Measurements from ENCODE around the gene NEDD4L.

NEDD4L gene

GRCh38 chr18:58118536-58118935 is 74.5 kb downstream of the NEDD4L start:
- no peak for DNase-seq (ENCODE audit: low read depth in 2 of 2)

DNA sequence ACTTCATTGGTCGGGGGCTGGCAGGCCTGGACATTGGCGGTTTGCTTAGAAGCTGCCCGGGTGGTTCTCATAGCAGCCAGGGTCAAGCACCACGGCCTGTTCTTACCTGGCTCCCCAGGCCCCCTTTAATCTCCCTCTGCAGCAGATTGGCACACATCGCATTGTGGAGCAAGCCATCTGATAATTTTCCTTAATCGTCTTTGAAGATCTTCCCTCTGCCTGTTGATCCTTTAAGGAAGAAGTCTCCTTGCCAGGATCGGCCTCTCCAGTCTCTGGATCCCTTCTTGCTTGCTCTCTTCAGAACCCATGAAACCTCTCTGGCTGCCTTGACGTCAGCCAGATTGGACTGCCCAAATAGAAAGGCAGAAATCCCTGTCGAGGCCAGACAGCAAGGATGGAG is 75.8 kb downstream of the NEDD4L start:
- no peak for DNase-seq (ENCODE audit: low read depth in 2 of 2)

DNA sequence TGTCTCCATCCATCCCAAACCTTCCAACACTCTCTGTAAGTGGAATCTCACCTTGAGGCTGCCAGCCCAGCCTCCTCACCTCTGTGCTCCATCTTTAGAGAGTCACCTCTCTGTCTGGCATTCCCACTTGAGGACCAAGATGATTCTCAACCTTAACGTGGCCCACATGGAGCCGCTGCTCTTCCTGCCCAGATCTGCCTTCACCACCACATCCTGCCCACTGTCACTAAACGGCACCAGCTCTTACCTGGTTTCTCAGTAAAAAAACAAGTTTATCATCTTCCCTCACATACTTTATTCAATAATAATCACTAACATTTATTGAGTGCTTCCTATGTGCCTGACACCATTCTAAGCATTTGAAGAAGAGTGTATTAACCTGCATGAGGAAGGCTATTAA is 80.4 kb downstream of the NEDD4L start:
- no peak for DNase-seq (ENCODE audit: low read depth in 2 of 2)

GRCh38 chr18:58125183-58125582 is 81.2 kb downstream of the NEDD4L start:
- DNase-seq (ENCODE audit: low read depth in 2 of 2): no peak

DNA sequence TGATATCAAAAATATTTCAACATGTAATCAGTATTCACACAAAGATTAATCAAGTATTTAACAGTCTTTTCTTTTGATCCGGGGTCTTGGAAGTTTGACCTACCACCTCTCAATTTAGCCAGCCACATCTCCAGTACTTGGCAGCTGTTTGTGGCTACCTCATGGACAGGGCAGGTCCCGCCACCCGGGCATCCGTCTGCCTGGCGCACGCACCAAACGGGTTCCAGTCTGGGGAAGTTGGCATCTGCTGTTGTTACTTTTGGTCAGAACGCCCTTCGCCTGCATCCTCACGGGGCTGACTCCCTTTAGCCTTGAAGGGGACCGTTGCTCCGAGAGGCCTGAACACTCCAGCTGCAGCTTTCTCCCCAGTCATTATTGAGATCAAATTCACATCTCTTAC is 81.7 kb downstream of the NEDD4L start:
- no peak for DNase-seq (ENCODE audit: low read depth in 2 of 2)

DNA sequence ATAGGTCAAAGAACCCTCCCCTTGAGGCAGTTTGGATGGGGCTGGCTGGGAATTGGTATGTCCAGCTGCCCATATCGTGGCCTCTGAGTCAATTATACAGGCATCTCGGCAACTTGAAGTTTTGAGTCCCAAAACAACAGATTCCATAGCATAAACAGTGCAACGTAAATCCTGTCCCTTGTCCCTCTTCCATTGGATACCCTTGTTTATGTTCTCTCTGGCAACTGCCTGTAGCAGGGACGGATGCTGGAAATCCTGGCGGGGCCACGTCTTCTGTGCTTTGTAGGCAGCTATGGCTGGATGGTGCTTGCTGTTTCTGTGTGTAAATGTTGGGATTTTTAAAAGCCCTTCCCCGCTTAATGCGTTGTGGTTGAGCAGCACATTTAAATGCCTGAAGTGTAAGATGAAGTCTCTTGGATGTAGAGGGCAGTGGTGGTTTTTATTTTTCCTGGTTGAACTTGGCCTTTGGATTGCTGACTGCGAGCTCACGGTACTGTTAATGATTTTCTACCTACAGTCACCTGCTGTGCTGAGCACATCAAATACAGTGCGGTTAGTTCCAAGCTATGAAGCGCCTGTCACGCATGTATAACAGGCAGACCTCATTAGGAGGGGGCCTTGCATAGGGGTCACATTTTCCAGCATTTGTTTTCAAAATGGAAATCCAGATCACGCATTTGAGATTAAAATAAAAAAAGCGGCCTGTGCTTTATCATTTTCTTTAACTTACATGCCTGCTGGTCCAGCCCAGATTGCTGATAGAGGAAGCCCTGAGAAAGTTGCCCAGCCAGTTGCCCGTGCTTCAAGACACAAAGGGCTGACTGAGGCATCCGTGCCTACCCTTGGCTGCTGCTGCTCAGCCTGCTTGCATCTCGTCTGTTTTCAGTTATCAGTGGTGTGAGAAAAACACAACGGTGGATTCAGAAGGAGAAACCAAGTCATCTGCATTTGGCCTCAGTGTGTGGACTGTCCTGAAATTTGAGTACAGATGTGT is 84.7 kb downstream of the NEDD4L start:
- DNase-seq (ENCODE audit: low read depth in 2 of 2): no peak

DNA sequence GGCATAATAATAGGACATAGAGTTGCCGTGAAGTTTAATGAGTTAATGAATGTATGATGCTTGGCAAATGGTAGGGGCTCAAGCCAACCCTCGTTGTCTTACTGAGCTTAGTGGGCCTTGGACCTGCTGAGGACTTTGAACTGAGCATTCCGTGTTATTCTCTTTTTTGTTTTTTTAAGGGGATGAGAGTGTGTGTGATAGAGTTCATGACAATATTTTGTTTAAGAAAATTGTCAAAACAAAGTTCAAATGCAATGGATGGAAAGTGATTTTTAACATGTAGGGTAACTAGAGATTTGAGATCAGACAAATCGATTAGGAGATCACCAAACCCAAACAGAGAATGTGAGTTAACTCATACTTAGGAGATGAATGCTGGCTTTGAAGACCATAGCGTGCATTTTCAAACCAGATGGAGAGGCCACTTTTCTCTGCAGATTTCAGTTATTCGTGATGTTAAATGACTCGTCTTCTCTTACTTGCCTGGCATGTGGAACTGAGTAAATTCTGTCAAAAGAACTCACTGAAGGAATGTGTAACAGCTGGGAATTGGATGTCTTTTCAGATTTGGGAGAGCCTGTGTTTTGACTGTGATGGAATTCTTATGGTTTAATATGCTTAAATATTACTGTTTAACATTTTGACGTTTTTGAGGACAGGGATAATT is 88.7 kb downstream of the NEDD4L start:
- DNase-seq (ENCODE audit: low read depth in 2 of 2): no peak

DNA sequence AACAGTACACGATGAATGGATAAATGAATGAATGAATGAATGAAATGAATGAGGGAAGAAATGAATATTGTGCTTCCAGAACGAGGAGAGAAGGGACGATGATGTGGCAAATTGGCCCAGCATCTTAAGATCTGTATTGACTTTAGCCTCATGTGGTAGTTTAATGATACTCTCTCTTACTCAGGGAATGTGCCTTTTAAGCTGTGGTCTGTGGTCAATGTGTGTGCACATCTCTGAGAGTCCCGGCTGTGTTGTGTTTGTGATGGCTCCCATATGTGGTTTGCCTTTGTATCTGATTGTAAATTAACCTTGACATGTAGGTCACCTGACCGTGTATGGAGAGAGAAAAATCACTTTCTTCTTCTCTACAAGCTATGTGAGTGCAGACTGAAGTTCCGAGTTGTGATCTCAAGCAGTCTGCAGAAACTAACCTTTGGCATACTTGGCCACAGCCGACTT is 91.2 kb downstream of the NEDD4L start:
- no peak for DNase-seq (ENCODE audit: low read depth in 2 of 2)

GRCh38 chr18:58135701-58136331 is 91.8 kb downstream of the NEDD4L start:
- peak in 1 of 2 donors; percentile 2 for DNase-seq (ENCODE audit: low read depth in 2 of 2)

DNA sequence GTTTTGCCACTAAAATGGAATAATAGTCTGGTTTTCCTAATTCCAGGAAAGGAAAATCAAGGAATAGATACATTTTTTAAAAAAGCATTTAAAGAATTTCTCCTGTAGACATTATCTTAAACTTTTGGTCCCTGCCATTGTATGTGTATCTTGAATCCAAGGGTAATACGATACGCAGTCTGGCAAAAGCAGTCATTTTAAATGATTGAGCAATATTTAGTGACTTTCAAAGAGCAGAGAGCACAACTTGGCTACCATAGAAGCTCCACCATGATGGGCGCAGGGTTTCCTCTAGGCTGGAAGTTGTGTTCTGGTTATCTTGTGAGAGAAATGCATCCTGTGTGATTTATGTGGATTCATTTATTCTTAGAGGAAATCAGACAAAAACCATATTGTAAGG is 92.9 kb downstream of the NEDD4L start:
- DNase-seq (ENCODE audit: low read depth in 2 of 2): no peak

GRCh38 chr18:58139459-58140386 is 95.7 kb downstream of the NEDD4L start:
- DNase-seq (ENCODE audit: low read depth in 2 of 2): no peak

GRCh38 chr18:58140387-58141325 is 96.6 kb downstream of the NEDD4L start:
- DNase-seq (ENCODE audit: low read depth in 2 of 2): no peak

GRCh38 chr18:58143386-58143785 is 99.4 kb downstream of the NEDD4L start:
- no peak for DNase-seq (ENCODE audit: low read depth in 2 of 2)

GRCh38 chr18:58144106-58144505 is 100.1 kb downstream of the NEDD4L start:
- no peak for DNase-seq (ENCODE audit: low read depth in 2 of 2)

GRCh38 chr18:58144671-58145285 is 100.8 kb downstream of the NEDD4L start:
- DNase-seq (ENCODE audit: low read depth in 2 of 2): no peak

- DNase-seq (ENCODE audit: low read depth in 2 of 2): no peak
Measured at GRCh38 chr18:58146099-58146498, 102.1 kb downstream of the NEDD4L start.

GRCh38 chr18:58148954-58149471 is 105.0 kb downstream of the NEDD4L start:
- DNase-seq (ENCODE audit: low read depth in 2 of 2): no peak

- no peak for DNase-seq (ENCODE audit: low read depth in 2 of 2)
Measured at GRCh38 chr18:58150772-58151171, 106.7 kb downstream of the NEDD4L start.

DNA sequence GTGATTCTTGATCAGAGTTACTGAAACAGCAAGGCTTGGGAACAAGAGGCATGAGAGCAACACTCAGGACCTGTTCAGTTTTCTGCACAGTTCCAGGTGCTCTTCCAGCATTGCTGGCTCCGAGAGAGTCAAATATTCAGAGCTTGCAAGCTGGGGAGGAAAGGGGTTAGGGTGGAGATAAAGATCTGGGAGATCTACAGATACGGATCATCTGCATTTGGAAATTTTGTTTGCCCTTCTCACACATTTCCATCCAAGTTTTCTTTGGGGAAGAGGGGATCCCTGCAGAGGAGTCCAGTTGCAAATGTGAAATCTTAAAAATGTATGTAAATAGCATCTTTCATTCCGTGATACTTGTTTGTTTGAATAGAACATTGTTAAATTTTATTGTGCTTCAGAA is 108.2 kb downstream of the NEDD4L start:
- no peak for DNase-seq (ENCODE audit: low read depth in 2 of 2)

Data from stimulated activated CD4-positive, alpha-beta T cell treated with anti-CD3 and anti-CD28 coated beads, Interleukin-1b, Interleukin-23, amount 100 ng/mL, for 1 hour (primary cell).